Measurements from ENCODE around the gene DUOXA1.
"Not testable (repeated sequence)": the region's sequence is repeated elsewhere in the genome, so short reads cannot be mapped to it uniquely, and the experiment has no call there.

DUOXA1 gene

GRCh38 chr15:45136378-45136764 lies 6.7 kb upstream of the DUOXA1 start:
- no peak for TF ChIP-seq POLR2A (IDR thresholded peaks at IDR 0.05; ENCODE audit: extremely low read depth, insufficient read length)
- peak; percentile 18 for TF ChIP-seq CTCF (IDR thresholded peaks at IDR 0.05; ENCODE audit: low read depth, low read length)
- no peak for TF ChIP-seq MYC (IDR thresholded peaks at IDR 0.05; ENCODE audit: low read depth, low read length)
- no peak for TF ChIP-seq MAX (IDR thresholded peaks at IDR 0.05; ENCODE audit: low read depth, low read length)
- no peak overlapping the region for H3K4me3 ChIP-seq (ENCODE audit: low read depth, low read length)
- no peak for DNase-seq (ENCODE audit: low read depth)

GRCh38 chr15:45135705-45136377 lies 6.2 kb upstream of the DUOXA1 start:
- H3K4me3 ChIP-seq (ENCODE audit: low read depth, low read length); DNase-seq (ENCODE audit: low read depth): not testable (repeated sequence)

GRCh38 chr15:45134682-45135604 lies 5.3 kb upstream of the DUOXA1 start:
- no peak overlapping the region for H3K4me3 ChIP-seq (ENCODE audit: low read depth, low read length)
- no peak for DNase-seq (ENCODE audit: low read depth)
- TF ChIP-seq CTCF (IDR thresholded peaks at IDR 0.05; ENCODE audit: low read depth, low read length) (no peak), MAX (IDR thresholded peaks at IDR 0.05; ENCODE audit: low read depth, low read length) (no peak), POLR2A (IDR thresholded peaks at IDR 0.05; ENCODE audit: extremely low read depth, insufficient read length) (no peak), MYC (IDR thresholded peaks at IDR 0.05; ENCODE audit: low read depth, low read length) (no peak)

GRCh38 chr15:45134046-45134445 lies 4.4 kb upstream of the DUOXA1 start:
- TF ChIP-seq POLR2A (IDR thresholded peaks at IDR 0.05; ENCODE audit: extremely low read depth, insufficient read length) (no peak), MYC (IDR thresholded peaks at IDR 0.05; ENCODE audit: low read depth, low read length) (no peak), MAX (IDR thresholded peaks at IDR 0.05; ENCODE audit: low read depth, low read length) (no peak), CTCF (IDR thresholded peaks at IDR 0.05; ENCODE audit: low read depth, low read length) (no peak)
- no peak for DNase-seq (ENCODE audit: low read depth)
- no peak overlapping the region for H3K4me3 ChIP-seq (ENCODE audit: low read depth, low read length)

- H3K4me3 ChIP-seq (ENCODE audit: low read depth, low read length): no peak overlapping the region
- DNase-seq (ENCODE audit: low read depth): no peak
- TF ChIP-seq CTCF (IDR thresholded peaks at IDR 0.05; ENCODE audit: low read depth, low read length) (no peak), POLR2A (IDR thresholded peaks at IDR 0.05; ENCODE audit: extremely low read depth, insufficient read length) (no peak), MYC (IDR thresholded peaks at IDR 0.05; ENCODE audit: low read depth, low read length) (no peak), MAX (IDR thresholded peaks at IDR 0.05; ENCODE audit: low read depth, low read length) (no peak)
Measured at GRCh38 chr15:45133561-45133920, 3.9 kb upstream of the DUOXA1 start.

GRCh38 chr15:45132844-45133560 lies 3.3 kb upstream of the DUOXA1 start:
- TF ChIP-seq MAX (IDR thresholded peaks at IDR 0.05; ENCODE audit: low read depth, low read length) (no peak), POLR2A (IDR thresholded peaks at IDR 0.05; ENCODE audit: extremely low read depth, insufficient read length) (no peak), CTCF (IDR thresholded peaks at IDR 0.05; ENCODE audit: low read depth, low read length) (no peak), MYC (IDR thresholded peaks at IDR 0.05; ENCODE audit: low read depth, low read length) (no peak)
- H3K4me3 ChIP-seq (ENCODE audit: low read depth, low read length): no peak overlapping the region
- no peak for DNase-seq (ENCODE audit: low read depth)

Measured in NB4 (cell line).